ENCODE results near the gene ACMSD.

GRCh38 chr2:134897932-134898331 lies 59.5 kb downstream of the ACMSD start:
- TF ChIP-seq CTCF (IDR thresholded peaks at IDR 0.05) (no peak), POLR2A (IDR thresholded peaks at IDR 0.05) (no peak)

All from lower leg skin (tissue), 3 donors.